Fibroblast of pulmonary artery (primary cell): ENCODE results near the gene MCF2L.

Source experiments
- DNase-seq: peaks from one replicate; pipeline ENCODE4 v3.0.0-alpha.2; 2010; ENCODE audit warnings: low read depth
- H3K4me3 ChIP-seq: replicated peaks from 2 replicates; pipeline ENCODE4 v1.5.1; 2011; ENCODE audit warnings: low read depth, mild to moderate bottlenecking, control low read depth, low read length, moderate library complexity
- TF ChIP-seq, protein P1 (sequence below): IDR thresholded peaks from 2 replicates; pipeline ENCODE4 v1.5.1; 2011; ENCODE audit warnings: mild to moderate bottlenecking, control low read depth, low read length, inconsistent platforms; ENCODE audit errors: missing control alignments

Gene MCF2L

DNA sequence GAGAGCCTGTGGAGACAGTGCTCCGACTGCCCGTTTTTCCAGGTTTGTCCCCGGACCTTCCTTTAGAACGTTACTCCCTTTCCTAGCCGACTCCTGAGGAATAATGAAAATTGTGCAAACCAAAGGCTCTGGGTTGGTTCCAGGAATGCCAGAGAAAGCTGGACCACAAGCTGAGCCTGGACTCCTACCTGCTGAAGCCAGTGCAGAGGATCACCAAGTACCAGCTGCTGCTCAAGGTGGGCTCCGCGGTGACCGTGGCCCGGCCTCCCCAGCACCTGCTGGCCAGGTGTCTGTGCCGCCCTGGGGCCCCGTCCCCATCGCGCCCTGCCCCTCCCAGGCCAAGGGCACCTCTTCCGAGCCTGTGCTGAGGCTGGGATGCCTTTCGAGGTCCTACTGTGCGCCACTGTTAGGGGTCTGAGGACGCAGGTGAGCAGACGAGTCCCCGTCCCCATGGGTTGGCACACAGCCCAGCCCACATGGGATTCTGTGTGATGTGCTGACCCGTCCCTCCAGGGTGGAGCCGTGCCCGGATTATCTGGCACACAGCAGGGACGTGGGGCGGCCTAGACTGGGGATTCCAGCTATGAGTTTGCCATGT lies 116.0 kb downstream of the MCF2L start:
- TF ChIP-seq, protein P1, sequence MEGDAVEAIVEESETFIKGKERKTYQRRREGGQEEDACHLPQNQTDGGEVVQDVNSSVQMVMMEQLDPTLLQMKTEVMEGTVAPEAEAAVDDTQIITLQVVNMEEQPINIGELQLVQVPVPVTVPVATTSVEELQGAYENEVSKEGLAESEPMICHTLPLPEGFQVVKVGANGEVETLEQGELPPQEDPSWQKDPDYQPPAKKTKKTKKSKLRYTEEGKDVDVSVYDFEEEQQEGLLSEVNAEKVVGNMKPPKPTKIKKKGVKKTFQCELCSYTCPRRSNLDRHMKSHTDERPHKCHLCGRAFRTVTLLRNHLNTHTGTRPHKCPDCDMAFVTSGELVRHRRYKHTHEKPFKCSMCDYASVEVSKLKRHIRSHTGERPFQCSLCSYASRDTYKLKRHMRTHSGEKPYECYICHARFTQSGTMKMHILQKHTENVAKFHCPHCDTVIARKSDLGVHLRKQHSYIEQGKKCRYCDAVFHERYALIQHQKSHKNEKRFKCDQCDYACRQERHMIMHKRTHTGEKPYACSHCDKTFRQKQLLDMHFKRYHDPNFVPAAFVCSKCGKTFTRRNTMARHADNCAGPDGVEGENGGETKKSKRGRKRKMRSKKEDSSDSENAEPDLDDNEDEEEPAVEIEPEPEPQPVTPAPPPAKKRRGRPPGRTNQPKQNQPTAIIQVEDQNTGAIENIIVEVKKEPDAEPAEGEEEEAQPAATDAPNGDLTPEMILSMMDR, result no peak
- H3K4me3 ChIP-seq, result no peak overlapping the region
- no peak for DNase-seq

DNA sequence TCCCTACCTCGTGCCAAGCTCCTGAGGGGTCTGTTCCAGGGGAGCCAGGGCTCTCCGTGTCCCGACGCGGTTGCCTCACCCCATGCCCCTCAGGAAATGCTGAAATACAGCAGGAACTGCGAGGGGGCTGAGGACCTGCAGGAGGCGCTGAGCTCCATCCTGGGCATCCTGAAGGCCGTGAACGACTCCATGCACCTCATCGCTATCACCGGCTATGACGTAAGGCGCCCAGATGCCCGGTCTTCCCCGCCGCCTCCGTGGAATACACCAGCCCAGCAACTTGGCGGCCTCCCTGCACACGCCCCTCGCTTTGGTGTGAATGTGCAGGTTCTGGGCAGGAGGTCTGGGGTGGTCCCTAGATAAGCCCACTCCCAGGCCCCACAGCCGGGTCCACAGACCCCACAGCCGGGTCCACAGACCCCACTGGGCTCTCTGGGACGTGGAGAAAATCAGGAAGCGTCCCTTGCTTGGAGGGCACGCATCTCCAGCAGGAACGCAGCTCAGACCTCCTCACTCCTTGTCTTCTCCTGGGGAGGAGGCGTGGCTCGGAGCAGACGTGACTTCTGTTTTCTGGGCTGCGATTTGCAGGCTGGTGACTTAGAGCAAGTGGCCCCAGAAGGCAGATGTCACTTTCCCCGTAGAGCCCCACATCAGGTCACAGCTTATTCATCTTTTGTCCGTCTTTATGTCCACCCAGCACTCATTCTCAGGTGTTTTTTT lies 117.2 kb downstream of the MCF2L start:
- peak; percentile 5 for DNase-seq
- no peak overlapping the region for H3K4me3 ChIP-seq
- TF ChIP-seq, protein P1, result peak; percentile 16

DNA sequence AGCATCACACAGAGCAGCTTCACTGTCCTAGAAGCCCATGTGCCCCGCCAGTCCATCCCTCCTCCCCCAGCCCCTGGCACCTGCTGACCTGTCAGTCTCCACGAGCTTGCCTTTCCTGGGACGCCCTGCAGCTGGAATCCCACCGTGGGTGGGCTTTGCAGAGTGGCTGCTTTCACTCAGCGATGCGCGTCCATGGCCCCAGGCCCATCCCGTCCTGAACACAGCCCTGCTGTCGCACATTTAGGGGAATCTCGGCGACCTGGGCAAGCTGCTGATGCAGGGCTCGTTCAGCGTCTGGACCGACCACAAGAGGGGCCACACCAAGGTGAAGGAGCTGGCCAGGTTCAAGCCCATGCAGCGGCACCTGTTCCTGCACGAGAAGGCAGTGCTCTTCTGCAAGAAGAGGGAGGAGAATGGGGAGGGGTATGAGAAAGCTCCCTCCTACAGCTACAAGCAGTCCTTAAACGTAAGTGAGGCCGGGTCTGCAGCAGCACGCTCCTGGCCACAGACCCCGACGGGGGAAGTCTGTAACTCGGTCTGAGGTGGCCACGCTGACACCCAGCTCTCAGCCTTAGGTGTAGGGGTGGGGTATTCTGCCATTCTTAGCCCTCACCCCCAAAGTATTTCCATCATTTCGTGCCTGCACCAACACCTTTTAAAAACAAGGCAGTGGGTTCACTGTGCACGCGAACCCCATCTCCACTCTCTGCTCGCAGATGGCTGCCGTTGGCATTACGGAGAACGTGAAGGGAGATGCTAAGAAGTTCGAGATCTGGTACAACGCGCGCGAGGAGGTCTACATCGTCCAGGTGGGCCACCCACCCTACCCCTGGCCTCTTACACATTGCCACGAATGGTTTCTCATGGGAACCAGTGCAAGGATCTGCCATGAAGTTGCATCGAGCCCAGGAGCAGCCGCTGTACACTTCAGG lies 118.2 kb downstream of the MCF2L start:
- H3K4me3 ChIP-seq, result no peak overlapping the region
- TF ChIP-seq, protein P1, result no peak
- DNase-seq, result no peak

DNA sequence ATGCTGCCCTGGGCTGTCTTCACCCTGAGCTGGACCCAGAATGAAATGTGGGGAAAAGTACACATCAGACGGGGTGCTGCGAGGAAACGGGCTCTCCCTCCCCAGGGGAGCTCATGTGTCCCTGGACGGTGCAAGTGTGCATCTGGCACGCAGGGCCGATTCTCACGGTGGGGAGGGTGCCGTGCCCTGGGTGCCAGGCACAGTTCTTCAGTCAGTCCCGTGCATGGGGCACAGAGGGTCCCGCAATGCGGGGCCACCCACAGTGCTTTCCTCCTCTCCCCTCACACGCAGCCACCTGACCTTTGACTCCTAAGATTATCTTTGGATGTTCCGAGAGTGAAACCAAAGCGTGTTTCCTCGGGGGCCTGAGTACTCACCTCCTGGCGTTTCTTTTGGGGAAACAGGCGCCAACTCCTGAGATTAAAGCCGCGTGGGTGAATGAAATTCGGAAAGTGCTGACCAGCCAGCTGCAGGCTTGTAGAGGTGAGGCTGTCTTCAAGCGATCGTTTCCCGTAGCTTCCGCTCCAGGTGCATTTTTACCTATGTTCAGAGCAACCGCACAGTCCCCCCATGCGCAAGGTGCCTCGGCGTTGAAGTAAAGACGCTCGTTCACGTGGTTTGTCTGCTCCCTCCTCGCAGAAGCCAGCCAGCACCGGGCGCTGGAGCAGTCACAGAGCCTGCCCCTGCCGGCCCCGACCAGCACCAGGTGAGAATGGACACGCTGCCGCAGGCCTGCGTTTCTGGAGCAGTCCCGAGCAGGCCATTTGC lies 119.1 kb downstream of the MCF2L start:
- no peak overlapping the region for H3K4me3 ChIP-seq
- TF ChIP-seq, protein P1, result no peak
- no peak for DNase-seq

DNA sequence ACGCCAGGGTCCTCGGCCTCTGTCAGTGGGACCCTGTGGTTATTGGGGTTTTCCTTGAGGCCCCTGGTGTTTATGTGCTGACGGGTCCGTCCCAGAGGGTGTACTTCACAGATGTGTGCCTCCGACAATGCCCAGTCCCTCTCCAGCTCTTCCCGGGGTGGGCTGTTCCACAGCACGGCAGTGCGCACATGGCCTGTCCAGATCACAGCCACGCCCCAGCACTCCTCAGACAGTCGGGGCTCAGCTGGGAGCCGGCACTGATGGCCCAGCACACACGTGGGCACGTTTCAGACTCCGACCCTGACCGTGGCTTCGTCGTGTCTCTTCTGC lies 119.6 kb downstream of the MCF2L start:
- DNase-seq, result no peak
- TF ChIP-seq, protein P1, result no peak
- H3K4me3 ChIP-seq, result no peak overlapping the region

DNA sequence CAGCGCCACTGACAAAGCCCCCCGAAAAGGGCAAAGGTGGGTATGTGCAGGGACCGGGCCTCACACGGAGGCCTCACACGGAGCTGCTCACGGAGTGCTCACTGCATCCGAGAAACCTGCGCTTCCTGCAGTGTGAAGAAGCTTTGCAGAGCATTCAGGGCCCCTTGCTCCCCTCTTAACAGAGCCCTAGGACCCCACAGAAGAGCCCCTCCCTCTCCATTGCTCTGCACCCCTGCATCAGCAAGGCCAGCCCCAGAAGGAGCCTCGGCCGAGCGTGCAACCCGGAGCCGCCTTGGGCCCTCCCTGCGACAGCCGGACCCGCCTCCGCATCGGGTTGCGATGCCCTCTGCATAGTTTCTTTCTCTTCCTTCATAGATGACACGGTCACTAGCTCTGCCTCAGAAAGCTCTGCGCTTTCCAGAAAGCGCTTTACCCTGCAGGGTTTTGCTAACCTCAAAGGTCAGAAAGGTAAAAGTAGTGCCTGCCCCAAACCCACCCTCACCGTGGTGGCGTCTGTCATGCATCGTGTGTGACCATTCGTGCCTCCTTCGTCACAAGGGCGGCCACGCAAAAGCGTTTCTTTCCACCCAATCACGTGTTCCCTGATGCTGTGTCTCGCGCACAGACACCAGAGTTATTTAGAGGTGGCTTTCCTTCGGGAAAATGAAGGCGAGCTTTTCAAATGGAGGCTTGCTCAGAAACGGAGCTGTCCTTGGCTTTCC lies 120.8 kb downstream of the MCF2L start:
- no peak overlapping the region for H3K4me3 ChIP-seq
- DNase-seq, result no peak
- TF ChIP-seq, protein P1, result no peak
